ENCODE data around the gene C16orf95.

GRCh38 chr16:87319997-87320491 is 2.9 kb upstream of the C16orf95 start:
- TF ChIP-seq POLR2A (IDR thresholded peaks at IDR 0.05), result no peak
- no peak for TF ChIP-seq CTCF (IDR thresholded peaks at IDR 0.05)
